Measurements from ENCODE around the gene CCDC107.

- TF ChIP-seq POLR2A (IDR thresholded peaks at IDR 0.05) (no peak), CTCF (IDR thresholded peaks at IDR 0.05) (no peak)
Observed at GRCh38 chr9:35615981-35616680, 42.0 kb upstream of the CCDC107 start.

Data from suprapubic skin (tissue), 3 donors.